SJSA1 (cell line): ENCODE data around the gene PHLDB1. TPM values are rescaled to one million over a fixed set of nuclear protein-coding genes. Genes with fewer than 3 reads are reported as not detected.
A peak's percentile ranks its signal among the peaks of the same experiment; 100 is the strongest.
"Not testable (repeated sequence)": the region's sequence is repeated elsewhere in the genome, so short reads cannot be mapped to it uniquely, and the experiment has no call there.

Source experiments
- DNase-seq, 2 experiments: peaks; one replicate each; pipeline ENCODE4 v3.0.0-alpha.2; 2015 to 2020; ENCODE audit warnings: low spot score in 2 of 2, low read depth in 1 of 2
- H3K27ac ChIP-seq: fragments of 250-450 bp; sonication (Bioruptor Pico); 2 replicates; pipeline ENCODE4 v1.5.1; 2020; ENCODE audit warnings: mild to moderate bottlenecking, moderate library complexity
- H3K27me3 ChIP-seq: fragments of 250-450 bp; sonication (Bioruptor Pico); replicated peaks from 2 replicates; pipeline ENCODE4 v1.5.1; 2020; ENCODE audit warnings: mild to moderate bottlenecking, moderate library complexity
- H3K36me3 ChIP-seq: fragments of 250-450 bp; sonication (Bioruptor Pico); 2 replicates; pipeline ENCODE4 v1.5.1; 2020; ENCODE audit warnings: mild to moderate bottlenecking
- H3K4me1 ChIP-seq: fragments of 250-450 bp; sonication (Bioruptor Pico); replicated peaks from 2 replicates; pipeline ENCODE4 v1.6.1; 2021; ENCODE audit warnings: mild to moderate bottlenecking
- H3K4me3 ChIP-seq: fragments of 250-450 bp; sonication (Bioruptor Pico); 2 replicates; pipeline ENCODE4 v1.5.1; 2020; ENCODE audit warnings: mild to moderate bottlenecking
- H3K9me3 ChIP-seq: fragments of 250-450 bp; sonication (Bioruptor Pico); replicated peaks from 2 replicates; pipeline ENCODE4 v1.5.1; 2020; ENCODE audit warnings: mild to moderate bottlenecking
- total RNA-seq: library from RNA; depleted of rRNA; stranded (reverse); fragments of >200 nt; shearing (Covaris generic); gene quantifications from 2 replicates; pipeline ENCODE4 v1.2.3, GENCODE V29; 2014; rRNA removed

The PHLDB1 gene
- 31.8 and 38.9 TPM in 2 replicates for total RNA-seq

GRCh38 chr11:118607401-118608359, at the start of gene PHLDB1:
PHLDB1 (plus strand) TSS chr11:118607615; CDS start chr11:118613837, 6,222 bp downstream.
- peak within 1 kb of the TSS; percentile 95 for H3K27ac ChIP-seq
- H3K4me3 ChIP-seq = peak within 1 kb of the TSS; percentile 68
- peak; percentile 68 to 75 for DNase-seq
- no peaks in the 10 kb centered on the region for H3K27me3 ChIP-seq
- H3K36me3 ChIP-seq = no peaks in the 10 kb centered on the region; the same call in 1 of the 2 replicates
- peaks cover 22% of the 10 kb centered on the region for H3K4me1 ChIP-seq
- no peaks in the 10 kb centered on the region for H3K9me3 ChIP-seq

DNA sequence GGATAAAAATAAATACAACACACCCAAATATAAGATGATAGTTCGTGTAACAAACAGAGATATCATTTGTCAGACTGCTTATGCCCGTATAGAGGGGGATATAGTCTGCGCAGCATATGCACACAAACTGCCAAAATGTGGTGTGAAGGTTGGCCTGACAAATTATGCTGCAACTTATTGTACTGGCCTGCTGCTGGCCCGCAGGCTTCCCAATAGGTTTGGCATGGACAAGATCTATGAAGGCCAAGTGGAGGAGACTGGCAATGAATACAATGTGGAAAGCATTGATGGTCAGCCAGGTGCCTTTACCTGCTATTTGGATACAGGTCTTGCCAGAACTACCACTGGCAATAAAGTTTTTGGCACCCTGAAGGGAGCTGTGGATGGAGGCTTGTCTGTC, 46.6 kb upstream of the PHLDB1 start:
- Histone ChIP-seq H3K36me3 (no peaks in the 10 kb centered on the region), H3K4me3 (no peak overlapping the region), H3K27ac (no peak overlapping the region), H3K9me3 (no peaks in the 10 kb centered on the region), H3K27me3 (no peaks in the 10 kb centered on the region), H3K4me1 (no peaks in the 10 kb centered on the region; the same call in 1 of the 2 replicates)
- no peak for DNase-seq

DNA sequence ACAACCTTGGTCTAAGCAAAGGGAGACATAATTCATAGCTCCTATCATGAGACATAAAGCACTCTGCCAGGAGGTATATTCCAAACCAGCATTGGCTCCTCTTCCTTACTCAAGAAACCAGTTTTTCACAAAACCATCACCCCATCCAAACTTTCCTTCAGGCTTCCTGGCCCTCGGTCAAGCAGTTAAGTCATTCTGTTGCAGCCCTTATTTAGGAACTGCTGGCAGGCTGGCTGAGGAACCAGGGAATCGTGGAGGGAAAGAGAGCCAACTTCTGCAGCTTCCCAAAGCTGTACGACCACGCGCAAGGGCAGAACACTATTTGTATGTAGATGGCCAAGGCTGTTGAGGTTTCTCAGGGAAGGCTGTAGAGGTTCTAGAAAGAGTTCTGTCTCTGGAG, 42.4 kb upstream of the PHLDB1 start:
- no peak for DNase-seq
- no peaks in the 10 kb centered on the region for H3K27me3 ChIP-seq
- no peaks in the 10 kb centered on the region for H3K36me3 ChIP-seq
- H3K9me3 ChIP-seq = no peaks in the 10 kb centered on the region
- no peak overlapping the region for H3K27ac ChIP-seq
- no peaks in the 10 kb centered on the region; the same call in 1 of the 2 replicates for H3K4me1 ChIP-seq
- H3K4me3 ChIP-seq = no peak overlapping the region

DNA sequence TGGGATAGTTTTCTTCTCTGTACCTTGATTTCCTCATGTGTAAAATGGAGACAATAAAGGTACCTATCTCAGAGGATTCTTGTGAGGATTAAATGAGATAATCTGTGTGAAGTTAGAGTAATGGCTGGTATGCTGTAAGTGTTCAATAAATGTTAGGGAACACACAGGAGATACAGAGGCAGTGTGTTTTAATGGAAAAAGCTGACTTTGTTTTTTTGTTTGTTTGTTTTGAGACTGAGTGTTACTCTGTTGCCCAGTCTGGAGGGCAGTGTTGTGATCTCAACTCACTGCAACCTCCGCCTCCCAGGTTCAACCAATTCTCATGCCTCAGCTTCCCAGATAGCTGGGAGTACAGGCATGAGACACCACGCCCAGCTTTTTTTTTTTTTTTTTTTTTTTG, 37.7 kb upstream of the PHLDB1 start:
- no peak overlapping the region for H3K4me3 ChIP-seq
- no peak for DNase-seq
- H3K9me3 ChIP-seq = no peaks in the 10 kb centered on the region
- peaks cover 9% of the 10 kb centered on the region for H3K36me3 ChIP-seq
- no peaks in the 10 kb centered on the region for H3K27me3 ChIP-seq
- H3K27ac ChIP-seq = no peak overlapping the region
- peaks cover 7% of the 10 kb centered on the region; the same call in 1 of the 2 replicates for H3K4me1 ChIP-seq

- H3K36me3 ChIP-seq = peaks cover 9% of the 10 kb centered on the region
- no peak overlapping the region for H3K4me3 ChIP-seq
- no peak overlapping the region for H3K27ac ChIP-seq
- no peaks in the 10 kb centered on the region for H3K9me3 ChIP-seq
- no peak for DNase-seq
- peaks cover 7% of the 10 kb centered on the region; the same call in 1 of the 2 replicates for H3K4me1 ChIP-seq
- no peaks in the 10 kb centered on the region for H3K27me3 ChIP-seq
Measured at GRCh38 chr11:118570787-118571186, 36.6 kb upstream of the PHLDB1 start.

DNA sequence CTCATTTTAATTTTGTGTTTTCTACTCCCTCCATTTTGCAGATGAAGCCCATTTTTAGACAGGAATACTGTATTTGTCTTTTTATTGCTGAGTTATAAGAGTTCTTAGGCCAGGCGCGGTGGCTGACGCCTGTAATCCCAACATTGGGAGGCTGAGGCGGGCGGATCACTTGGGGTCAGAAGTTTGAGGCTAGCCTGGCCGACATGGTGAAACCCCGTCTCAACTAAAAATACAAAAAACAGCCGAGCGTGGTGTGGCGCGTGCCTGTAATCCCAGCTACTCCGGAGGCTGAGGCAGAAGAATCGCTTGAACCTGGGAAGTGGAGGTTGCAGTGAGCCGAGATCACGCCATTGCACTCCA, 35.7 kb upstream of the PHLDB1 start:
- H3K9me3 ChIP-seq, H3K36me3 ChIP-seq, H3K4me1 ChIP-seq, H3K27me3 ChIP-seq: not testable (repeated sequence)
- peak overlapping the region; percentile 86 for H3K4me3 ChIP-seq
- peak in 1 of 2 experiments; percentile 4 for DNase-seq
- peak overlapping the region; percentile 95 for H3K27ac ChIP-seq

DNA sequence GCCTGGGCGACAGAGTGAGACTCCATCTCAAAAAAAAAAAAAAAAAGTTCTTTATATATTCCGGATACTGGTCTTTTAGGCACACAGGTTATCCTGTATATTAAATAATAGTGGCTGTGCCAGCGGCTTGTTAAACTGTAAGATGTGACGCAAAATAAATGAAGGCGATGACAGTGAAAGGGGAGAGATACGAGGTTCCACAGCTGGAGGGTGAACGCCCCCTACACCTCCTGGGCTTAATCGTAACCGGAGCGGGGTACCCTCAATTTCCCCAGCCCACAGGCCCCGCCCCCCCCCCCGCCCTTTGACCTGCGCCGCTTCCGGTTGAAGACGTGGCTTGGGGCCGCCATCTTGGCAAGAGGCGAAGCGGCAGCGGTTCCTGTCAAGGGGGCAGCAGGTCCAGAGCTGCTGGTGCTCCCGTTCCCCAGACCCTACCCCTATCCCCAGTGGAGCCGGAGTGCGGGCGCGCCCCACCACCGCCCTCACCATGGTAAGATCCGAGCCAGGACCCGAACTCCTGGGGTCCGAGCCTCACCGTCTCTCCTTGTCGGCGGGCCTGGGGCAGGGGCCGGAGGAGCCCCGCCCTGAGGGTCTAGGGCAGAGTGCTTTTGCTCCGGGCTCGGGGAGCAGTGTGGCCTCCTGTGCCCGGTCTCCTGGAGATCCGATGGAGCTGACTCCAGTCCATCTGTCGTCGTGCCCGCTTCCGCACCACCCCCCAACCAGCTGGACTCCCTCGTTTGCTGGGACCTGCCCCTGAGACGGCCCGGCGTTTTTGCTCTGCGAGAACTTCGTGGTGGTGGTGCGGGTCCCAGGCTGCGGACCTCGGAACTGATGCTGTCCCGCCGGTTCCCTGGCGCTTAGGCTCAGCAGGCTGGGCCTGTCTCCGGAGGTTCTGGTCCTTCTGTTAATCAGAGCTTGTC, 35.1 kb upstream of the PHLDB1 start, which contains the start of gene ARCN1:
TSS of gene ARCN1 (plus strand) at position 349 of the 920 bp plus-strand sequence. CDS start at position 488, 139 bp downstream.
- Histone ChIP-seq H3K4me1 (peaks cover 7% of the 10 kb centered on the region; the same call in 1 of the 2 replicates), H3K36me3 (peaks cover 9% of the 10 kb centered on the region), H3K4me3 (peak within 1 kb of the TSS; percentile 86), H3K27ac (peak within 1 kb of the TSS; percentile 95), H3K9me3 (no peaks in the 10 kb centered on the region), H3K27me3 (no peaks in the 10 kb centered on the region)
- DNase-seq = peak; percentile 62 to 64

GRCh38 chr11:118572981-118573550, 34.3 kb upstream of the PHLDB1 start:
- Histone ChIP-seq H3K27me3 (no peaks in the 10 kb centered on the region), H3K36me3 (peaks cover 9% of the 10 kb centered on the region), H3K27ac (peak overlapping the region; percentile 95), H3K9me3 (no peaks in the 10 kb centered on the region), H3K4me3 (peak overlapping the region; percentile 86), H3K4me1 (peaks cover 7% of the 10 kb centered on the region; the same call in 1 of the 2 replicates)
- peak in 1 of 2 experiments; percentile 29 for DNase-seq

DNA sequence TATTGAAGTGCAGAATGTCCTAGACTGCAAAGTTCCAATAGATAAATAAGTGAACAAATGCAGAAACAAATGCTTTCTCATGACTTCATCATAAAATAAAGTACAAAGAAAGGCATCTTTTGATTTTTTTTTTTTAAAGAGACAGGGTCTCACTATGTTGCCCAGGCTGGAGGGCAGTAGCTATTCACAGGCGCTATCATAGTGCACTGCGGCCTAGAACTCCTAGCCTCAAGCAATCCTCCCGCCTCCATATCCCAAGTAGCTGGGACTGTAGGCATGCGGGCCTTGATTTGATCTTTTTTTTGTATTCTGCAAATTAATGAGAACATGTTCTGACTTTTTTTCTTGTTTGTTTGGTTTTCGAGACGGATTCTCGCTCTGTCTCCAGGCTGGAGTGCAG, 32.8 kb upstream of the PHLDB1 start:
- no peak overlapping the region for H3K4me3 ChIP-seq

DNA sequence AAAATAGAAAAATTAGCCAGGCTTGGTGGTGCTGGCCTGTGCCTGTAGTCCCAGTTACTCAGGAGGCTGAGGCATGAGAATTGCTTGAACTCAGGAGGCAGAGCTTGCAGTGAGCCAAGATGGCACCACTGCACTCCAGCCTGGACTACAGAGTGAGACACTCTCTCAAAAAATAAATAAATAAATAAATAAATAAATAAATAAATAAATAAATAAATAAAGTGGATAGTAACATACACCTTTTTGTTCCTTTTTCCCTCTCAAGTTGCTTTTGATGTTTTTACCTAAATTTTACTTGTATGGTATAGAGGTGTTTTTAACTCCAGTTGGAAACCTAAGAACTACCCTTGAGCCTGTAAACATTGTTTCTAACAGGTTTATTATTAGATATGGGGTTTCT, 29.4 kb upstream of the PHLDB1 start:
- not testable (repeated sequence) for DNase-seq, H3K27ac ChIP-seq, H3K27me3 ChIP-seq, H3K4me3 ChIP-seq, H3K9me3 ChIP-seq, H3K4me1 ChIP-seq
- peaks cover 19% of the 10 kb centered on the region for H3K36me3 ChIP-seq

More for the DNA sequence above, 32.8 kb upstream of the PHLDB1 start:
- Histone ChIP-seq H3K27me3 (no peaks in the 10 kb centered on the region), H3K36me3 (peaks cover 9% of the 10 kb centered on the region), H3K27ac (no peak overlapping the region), H3K9me3 (no peaks in the 10 kb centered on the region), H3K4me1 (peaks cover 7% of the 10 kb centered on the region; the same call in 1 of the 2 replicates)
- no peak for DNase-seq

DNA sequence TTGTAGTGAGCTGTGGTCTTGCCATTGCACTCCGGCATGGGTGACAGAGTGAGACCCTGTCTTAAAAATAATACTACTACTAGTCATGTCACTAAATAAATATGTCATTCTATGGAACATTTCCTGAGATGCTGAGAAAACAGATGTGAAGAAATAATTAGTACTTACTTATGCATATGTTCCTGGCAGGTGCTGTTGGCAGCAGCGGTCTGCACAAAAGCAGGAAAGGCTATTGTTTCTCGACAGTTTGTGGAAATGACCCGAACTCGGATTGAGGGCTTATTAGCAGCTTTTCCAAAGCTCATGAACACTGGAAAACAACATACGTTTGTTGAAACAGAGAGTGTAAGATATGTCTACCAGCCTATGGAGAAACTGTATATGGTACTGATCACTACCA, 26.4 kb upstream of the PHLDB1 start:
- Histone ChIP-seq H3K4me1 (no peaks in the 10 kb centered on the region), H3K27me3 (no peaks in the 10 kb centered on the region), H3K9me3 (no peaks in the 10 kb centered on the region), H3K4me3 (no peak overlapping the region), H3K27ac (no peak overlapping the region), H3K36me3 (peaks cover 34% of the 10 kb centered on the region)
- no peak for DNase-seq

DNA sequence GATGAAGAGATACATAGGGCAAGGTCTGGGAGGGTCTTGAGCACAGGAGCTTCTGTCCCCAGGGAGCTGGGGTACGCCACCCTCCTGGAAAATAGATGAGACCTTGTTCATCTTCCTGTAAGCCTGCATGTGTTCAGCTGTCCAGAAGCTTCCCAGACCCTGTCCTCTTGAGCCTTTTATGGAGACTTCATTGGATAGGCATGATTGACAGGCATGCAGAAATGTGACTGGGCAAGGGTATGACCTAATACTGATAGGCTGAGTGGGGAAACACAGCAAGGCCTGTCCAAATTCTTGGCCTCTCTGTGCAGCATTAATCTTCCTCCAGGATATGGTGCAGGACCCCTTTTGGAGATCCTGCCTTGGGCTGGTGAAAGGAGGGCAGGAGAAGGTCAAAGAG, 19.5 kb upstream of the PHLDB1 start:
- Histone ChIP-seq H3K9me3 (no peaks in the 10 kb centered on the region), H3K27ac (no peak overlapping the region), H3K4me3 (no peak overlapping the region), H3K4me1 (no peaks in the 10 kb centered on the region), H3K27me3 (no peaks in the 10 kb centered on the region), H3K36me3 (peaks cover 56% of the 10 kb centered on the region)
- DNase-seq = no peak

- no peak for DNase-seq
- no peak overlapping the region for H3K4me3 ChIP-seq
- peaks cover 60% of the 10 kb centered on the region for H3K36me3 ChIP-seq
- no peaks in the 10 kb centered on the region for H3K4me1 ChIP-seq
- no peaks in the 10 kb centered on the region for H3K9me3 ChIP-seq
- no peak overlapping the region for H3K27ac ChIP-seq
- no peaks in the 10 kb centered on the region for H3K27me3 ChIP-seq
Measured at GRCh38 chr11:118592616-118593367, 14.6 kb upstream of the PHLDB1 start.
